GM12864 (cell line): ENCODE results near the gene SDK2.

Experiments
- DNase-seq: peaks from one replicate; pipeline ENCODE4 v3.0.0-alpha.2; 2011; ENCODE audit warnings: low read depth
- H3K4me3 ChIP-seq: 2 replicates; pipeline ENCODE4 v1.5.1; 2011; ENCODE audit warnings: mild to moderate bottlenecking, low read depth, low read length, control low read depth
- TF ChIP-seq, protein P1 (sequence below): IDR thresholded peaks from 2 replicates; pipeline ENCODE4 v1.5.1; 2011; ENCODE audit warnings: low read depth, mild to moderate bottlenecking, moderate library complexity, low read length, control low read depth, inconsistent platforms; ENCODE audit errors: missing control alignments

SDK2 gene

DNA sequence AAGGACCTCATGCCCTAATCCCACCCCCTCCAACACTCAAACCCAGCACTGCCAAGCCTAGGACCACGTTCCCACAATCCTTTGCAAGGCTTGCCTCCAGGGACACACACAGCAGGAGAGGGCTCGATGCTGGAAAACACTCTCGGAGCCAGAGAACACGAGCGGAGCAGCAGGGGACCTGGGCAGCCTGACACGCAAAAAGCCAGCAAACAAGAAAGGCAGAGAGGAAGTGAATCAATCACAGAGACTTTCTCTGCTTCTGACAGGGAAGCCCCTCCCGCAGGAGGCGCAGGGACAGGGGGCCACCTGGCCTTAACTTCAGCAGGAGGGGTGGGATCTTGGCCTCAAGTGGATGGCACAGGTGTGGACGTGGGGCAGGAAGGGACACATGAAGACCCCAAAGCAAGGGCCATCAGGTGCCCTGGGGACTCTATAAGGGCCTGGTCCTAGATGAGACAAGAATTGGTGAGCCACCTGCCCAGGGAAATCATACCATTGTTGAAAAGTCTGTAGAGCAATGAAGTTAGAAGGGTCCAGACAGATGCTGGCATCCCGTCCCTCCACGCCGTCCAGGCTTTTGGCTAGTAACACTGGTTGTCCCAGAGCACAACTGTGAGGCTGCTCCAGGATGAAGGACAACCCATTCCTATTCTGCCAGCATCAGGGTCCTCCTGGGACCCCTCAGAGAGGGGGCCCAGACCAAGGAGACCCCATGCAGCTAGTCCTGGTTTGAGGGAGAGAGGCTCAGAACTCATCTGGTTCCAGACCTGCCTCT is 2.2 kb downstream of the SDK2 start:
- no peak overlapping the region for H3K4me3 ChIP-seq
- no peak for DNase-seq
- TF ChIP-seq, protein P1, sequence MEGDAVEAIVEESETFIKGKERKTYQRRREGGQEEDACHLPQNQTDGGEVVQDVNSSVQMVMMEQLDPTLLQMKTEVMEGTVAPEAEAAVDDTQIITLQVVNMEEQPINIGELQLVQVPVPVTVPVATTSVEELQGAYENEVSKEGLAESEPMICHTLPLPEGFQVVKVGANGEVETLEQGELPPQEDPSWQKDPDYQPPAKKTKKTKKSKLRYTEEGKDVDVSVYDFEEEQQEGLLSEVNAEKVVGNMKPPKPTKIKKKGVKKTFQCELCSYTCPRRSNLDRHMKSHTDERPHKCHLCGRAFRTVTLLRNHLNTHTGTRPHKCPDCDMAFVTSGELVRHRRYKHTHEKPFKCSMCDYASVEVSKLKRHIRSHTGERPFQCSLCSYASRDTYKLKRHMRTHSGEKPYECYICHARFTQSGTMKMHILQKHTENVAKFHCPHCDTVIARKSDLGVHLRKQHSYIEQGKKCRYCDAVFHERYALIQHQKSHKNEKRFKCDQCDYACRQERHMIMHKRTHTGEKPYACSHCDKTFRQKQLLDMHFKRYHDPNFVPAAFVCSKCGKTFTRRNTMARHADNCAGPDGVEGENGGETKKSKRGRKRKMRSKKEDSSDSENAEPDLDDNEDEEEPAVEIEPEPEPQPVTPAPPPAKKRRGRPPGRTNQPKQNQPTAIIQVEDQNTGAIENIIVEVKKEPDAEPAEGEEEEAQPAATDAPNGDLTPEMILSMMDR, result no peak

- no peak for DNase-seq
- H3K4me3 ChIP-seq, result no peak overlapping the region
- TF ChIP-seq, protein P1, result no peak
These were observed 3.6 kb downstream of the SDK2 start for GRCh38 chr17:73640691-73641090.

DNA sequence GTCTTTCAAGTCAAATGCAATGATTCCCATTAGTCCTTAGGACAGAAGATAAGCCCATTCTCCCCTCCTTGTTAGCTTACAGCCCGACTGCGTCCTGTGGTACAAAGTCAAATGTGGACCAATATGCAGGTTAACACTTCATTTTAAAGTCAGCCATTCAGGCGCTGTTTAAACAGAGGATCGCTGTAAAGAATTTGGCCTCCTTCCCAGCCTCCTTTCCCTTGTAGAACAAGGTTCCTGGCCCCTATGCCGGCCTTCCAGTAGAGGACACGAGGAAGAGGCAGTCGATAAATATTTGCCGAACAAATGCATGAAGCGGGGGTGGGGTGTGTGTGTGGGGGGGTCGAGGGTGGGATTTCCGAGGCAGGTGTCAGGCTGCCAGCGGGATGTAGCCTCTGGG is 4.3 kb downstream of the SDK2 start:
- DNase-seq, result no peak
- no peak overlapping the region for H3K4me3 ChIP-seq
- TF ChIP-seq, protein P1, result no peak

DNA sequence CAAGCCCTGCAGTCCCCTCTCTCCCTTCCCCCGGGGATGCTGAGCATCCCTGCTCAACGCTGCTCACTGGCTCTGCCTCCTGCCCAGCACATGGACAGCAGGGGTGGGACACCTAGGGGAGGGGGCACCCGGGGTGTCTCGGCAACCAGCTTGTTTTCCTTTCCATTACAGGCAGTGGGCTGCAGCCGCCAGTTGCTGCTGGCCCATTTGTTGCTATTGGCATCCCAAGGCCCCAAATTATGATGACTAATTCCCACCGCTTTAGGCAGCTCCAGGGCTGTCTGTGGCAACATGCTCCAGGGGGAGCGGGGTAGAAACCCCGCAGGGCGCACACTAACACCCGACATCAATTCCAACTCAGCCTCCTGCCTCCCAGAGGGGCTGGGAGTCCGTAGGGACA is 4.9 kb downstream of the SDK2 start:
- no peak for DNase-seq
- no peak overlapping the region for H3K4me3 ChIP-seq
- TF ChIP-seq, protein P1, result no peak

DNA sequence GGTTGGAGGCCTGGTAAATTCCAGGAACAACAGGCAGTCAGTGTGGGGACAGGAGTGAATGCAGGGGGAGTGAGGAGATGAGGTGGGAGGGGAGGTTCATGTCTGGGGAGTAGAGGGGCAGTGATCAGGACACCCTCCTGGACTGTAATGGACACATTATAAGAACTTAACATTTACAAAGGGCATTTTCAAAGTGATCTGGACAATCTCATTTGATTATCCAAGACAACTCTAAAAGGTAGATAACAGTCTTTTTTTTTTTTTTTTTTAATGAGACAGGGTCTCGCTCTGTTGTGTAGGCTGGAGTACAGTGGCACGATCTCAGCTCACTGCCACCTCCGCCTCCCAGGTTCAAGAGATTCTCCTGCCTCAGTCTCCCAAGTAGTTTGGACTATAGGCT is 5.7 kb downstream of the SDK2 start:
- no peak overlapping the region for H3K4me3 ChIP-seq
- no peak for DNase-seq
- TF ChIP-seq, protein P1, result no peak

- H3K4me3 ChIP-seq, result no peak overlapping the region
- TF ChIP-seq, protein P1, result no peak
- DNase-seq, result no peak
These were observed 6.4 kb downstream of the SDK2 start for GRCh38 chr17:73637866-73638265.
